NCI-H1092 treated with DMSO at 0.1 percent for 48 hours (cell line): ENCODE data around the gene PRICKLE2.

ENCODE experiments used
- DNase-seq: peaks from one replicate; lab custom pipeline; 2025; lab: John Stamatoyannopoulos, UW

Gene PRICKLE2

DNA sequence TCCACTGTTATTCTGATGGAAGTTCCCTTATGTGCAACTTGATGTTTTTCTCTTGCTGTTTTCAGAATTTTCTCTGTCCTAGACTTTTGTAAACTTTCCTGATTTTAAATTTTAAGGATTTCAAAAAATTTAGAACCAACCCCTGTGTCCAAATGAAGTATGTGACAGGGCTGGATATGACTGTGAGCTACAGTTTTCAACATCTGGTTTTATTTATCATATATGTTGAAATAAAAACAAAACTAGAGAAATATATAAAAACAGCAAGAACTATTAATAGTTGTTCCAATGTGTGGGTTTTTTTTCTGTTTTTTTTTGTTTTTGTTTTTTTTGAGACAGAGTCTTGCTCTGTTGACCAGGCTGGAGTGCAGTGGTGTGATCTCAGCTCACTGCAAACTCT, 154.6 kb downstream of the PRICKLE2 start:
- no peak for DNase-seq

DNA sequence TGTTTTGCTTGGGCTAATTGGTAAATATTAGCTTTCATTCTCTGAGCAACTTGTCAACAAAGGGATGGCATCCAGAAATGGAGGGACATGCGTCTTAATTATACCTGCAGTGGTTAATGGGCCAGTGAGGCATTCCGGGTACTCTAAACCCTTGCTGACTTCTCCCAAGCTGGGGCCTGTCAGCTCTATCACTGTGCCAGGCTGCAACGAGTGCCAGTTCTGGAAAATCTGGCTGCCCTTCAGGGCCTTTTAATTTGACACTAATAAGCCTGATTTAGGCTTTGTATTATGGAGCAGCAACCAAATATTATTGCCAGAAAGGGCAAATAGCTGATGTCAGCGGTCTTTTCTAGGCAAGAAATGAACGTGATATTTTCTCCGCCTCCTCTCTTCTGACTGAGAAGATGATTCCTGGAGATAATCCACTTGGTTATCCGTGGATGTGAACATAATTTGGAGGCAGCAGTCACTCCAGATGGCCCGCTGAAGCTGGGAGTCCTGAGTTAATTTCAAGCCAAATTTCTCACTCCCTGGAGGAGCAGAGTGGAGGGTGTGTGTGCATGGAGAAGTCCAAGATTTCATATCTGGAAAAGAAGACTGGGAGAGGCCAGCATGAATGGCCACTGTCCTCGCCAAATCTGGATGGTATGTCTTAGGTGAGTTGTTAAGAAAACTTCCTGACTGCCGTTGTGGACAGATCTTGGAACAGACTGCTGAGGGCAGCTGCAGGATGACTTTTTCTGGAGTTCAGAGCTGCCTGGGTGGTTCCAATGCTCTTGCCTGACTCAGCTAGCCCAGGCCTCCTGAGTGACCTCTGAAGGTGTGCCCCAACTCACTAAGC, 157.5 kb downstream of the PRICKLE2 start:
- DNase-seq, result no peak

DNA sequence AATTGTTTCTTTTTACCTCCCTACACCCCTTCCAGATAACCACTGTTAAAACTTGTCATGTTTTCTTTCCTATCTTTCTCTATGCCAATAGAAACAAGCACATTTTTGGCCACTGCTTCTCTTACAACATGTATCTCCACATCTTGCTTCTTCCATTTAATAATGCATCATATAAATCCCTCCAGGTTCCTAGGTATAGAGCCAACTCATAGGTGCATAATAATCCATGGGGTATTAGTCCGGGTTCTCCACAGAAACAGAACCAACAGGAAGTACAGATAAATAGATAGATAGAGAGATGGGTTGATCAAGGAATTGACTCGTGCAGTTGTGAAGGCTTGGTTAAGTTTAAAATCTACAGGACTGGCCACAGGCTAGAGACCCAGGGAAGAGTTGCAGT, 160.5 kb downstream of the PRICKLE2 start:
- no peak for DNase-seq

DNA sequence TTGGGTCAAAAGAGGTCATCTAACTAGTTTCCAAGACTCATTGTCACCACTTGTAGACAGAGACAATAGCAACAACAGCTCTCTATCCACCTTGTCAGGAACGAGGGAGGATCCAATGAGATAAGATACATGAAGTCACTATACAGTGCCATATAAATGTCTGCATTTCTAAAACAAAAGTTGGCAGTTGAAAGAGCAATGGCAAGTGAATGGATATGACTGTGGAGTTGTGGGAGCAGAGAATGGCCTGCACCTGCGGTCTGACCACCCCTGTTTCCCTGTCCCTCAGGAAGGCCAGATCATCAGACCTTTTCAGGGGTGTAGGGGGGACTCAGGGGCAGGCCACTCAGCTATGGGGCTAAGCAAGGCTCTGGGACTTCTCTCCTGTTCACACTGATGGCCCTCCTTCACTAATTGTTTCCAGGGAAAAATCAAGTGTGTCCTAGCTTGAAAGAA, 161.3 kb downstream of the PRICKLE2 start:
- DNase-seq, result no peak

DNA sequence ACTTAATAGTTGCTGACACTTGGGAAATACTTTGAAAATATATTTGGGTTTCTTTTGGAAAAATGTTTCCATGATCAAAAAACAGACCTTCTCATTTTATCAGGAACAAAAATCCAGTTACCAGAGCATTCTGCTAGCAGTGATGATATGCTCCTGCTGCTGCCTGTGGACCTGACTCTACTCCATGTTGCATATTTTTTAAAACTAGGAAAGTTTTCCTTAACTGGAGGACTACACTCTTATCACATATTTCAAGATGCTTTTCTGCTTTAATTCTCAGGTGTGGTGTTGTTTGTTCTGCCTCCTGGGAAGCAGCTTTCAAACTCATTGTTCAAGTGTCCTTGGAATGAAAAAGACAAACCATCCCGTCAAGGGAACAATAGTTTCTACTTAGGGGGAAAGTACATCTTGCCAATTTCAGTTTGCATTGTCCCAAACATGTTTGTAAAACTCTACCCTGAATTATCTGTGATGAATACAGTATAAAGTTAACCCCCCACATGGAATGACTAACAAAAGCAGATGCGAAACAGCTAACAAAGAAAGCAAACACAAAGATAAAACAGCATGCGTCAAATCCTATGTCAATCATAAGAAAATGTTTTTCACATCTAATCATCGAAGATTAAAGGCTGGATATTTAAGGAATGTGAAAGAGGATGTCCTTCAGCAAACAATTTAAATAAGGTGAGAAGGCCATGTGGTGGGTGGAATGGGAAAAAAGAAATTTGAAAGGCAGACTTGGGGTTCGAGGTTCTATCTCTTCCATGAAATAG, 161.9 kb downstream of the PRICKLE2 start:
- no peak for DNase-seq

DNA sequence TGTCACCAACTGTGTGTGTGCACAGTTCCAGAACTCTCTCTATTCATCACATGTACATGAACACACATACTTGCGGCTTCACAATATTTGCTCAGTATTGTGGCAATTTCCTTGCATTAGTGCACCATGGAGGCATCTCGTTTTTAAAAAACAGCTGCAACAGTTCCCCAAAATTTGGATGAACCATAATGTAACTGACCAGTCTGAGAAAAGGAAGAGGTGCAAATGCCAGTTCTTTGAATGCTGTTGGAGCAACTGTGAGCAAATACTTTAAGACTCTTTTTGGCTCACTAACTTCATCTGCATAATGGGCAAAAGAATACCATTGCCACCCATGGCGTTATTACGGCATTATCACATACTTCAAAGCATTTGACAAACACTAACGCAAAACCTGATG, 163.6 kb downstream of the PRICKLE2 start:
- no peak for DNase-seq

DNA sequence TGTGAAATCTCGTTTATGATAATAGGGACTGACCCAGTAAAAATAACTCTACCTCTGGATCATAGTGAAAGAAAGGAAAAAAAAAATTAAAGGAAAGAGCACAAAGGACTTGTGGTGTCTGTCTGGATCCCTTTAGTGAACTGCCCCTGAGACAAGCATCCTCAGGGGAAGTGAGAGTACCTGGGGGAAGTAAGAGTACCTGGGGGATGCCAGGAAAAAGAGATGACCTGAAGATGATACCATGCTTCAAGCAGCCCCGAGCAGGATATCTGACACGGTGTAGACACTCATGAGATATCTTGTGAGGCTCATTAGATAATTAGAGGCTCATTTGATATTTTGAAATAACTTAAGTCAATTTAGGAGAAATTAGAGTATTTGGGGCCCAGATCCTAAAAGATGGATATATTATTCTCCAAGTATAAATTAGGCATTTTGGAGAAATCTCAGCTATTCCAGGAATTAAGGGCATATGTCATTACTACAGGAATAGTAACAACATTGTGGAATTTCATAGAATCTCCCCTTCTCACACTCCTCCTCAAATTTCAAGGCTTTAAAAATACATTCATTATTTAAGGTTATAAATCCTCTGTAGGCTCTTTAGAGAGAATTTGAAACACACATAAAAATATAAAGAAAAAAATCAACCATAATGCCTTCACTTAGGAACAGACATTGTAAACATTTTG, 165.6 kb downstream of the PRICKLE2 start:
- DNase-seq, result no peak

GRCh38 chr3:64058566-64058965, 166.7 kb downstream of the PRICKLE2 start:
- peak; percentile 24 for DNase-seq

GRCh38 chr3:64057231-64057630, 168.0 kb downstream of the PRICKLE2 start:
- DNase-seq, result no peak

DNA sequence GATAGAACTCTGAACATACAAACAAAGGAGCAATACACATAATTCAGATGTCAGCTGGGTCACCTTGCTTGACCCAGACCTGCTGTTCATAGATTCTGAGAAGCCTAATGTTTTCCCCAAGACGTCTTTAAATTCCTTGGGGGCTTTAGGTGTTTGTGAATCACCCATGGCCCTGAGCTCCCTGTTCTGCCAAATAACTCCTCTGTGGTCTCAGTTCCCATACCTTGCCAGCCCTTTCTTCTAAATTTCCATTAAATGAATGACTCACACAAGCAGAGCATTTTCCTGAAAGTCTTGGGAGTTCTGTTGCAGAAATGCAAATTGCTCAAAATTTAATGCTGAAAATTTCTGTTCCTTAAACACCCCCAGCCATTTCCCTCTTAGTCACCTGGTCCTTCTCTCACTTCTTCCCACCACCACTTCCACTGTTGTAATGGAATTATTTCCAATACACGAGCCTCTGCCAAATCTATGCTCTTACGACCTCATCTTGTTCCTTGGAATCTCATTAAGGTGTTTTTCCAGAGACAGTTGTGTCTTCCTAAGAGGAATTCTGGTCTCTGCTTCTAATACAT, 168.6 kb downstream of the PRICKLE2 start:
- no peak for DNase-seq

DNA sequence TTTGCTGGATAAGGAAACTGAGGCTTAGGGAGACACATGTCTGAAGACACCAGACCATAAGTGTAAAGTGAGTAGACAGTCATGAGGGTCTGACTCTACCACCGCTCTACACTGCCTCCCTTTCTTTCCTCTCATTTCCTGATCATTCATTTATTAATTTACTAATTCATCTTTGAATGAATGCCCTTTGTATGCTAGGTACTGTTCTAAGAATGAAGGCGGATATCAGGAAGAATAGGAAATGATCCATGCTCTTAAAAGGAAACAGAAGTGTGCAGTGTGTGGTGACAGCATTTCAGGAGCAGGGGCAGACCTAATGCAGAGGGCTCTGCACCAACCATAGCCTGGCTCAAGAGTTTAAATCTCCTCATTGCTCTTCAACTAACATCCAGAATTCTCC, 170.2 kb downstream of the PRICKLE2 start:
- DNase-seq, result no peak

GRCh38 chr3:64054488-64054887, 170.8 kb downstream of the PRICKLE2 start:
- no peak for DNase-seq

GRCh38 chr3:64053581-64053980, 171.7 kb downstream of the PRICKLE2 start:
- DNase-seq, result no peak

DNA sequence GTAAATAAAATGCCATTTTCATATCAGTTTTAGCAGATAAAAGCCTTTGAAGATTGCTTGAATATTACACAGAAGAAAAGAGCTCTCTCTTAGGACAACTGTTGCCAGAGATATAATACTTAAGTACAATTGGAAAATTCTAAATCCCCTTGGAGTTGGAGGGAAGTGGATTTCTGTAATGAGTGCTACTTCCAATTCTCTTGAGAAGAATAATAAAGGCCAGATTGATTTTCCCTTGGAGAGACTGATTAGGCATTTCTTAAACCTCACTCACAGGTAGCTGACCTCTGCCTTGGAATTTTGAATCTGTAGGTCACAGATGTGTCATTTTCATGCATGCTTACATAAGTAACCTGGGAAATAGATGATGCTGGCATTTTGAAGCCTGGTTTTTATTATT, 172.1 kb downstream of the PRICKLE2 start:
- DNase-seq, result no peak

DNA sequence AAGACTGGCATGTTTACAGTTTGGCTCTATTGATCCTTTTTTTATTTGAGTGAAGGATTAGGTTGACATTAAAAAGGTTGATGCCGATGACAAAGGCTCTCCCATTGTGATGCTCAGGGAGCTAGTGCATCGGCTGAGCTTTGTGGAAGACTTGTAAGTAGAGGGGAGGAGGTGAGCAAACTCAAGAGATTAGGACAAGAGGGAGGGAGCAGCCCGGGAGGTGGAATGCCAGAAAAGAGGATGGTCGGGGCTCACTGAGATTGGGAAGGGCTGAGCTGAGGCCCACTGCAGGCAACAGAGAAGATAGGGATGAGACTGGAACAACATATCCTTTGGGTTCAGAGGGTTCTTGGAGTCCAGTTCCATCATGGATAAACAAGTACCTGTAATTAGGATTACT, 175.4 kb downstream of the PRICKLE2 start:
- no peak for DNase-seq

DNA sequence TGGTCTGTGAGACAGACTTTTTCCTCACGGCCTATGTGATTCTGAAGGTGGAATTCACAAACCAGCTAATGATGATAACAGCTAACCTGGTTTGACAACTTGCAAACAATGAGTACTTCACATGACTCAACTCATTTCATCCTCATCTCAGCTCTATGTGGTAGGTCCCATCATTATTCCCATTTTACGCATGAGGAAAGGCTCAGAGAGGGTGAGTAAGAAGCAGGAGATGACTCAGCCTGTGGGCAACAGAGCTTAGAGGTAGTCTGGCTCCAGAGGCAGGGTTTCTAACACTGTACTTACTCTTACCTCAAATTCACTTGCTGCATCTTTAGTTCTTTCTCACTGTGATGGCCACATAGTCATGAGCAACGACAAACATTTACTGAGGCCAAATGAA, 176.1 kb downstream of the PRICKLE2 start:
- DNase-seq, result no peak

DNA sequence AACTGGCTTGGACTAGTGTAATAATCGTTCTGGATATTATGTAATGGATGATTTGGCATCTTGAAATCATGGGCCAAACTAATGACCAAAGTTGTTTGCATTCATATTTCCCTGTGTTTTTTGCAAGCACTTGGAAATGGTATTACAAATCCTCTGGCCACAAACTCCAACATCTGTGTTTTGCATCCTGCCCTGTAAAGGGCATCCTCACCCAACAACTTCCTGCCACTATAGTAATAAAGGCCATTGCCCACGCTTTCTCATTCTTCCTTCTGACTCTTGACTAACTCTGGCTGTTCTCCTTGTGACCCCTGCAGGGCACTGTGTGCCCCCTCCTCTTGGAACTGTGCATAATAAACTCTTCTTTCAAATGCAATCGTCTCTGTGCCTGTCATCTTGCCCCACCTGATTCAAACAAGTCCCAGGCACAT, 176.6 kb downstream of the PRICKLE2 start:
- DNase-seq, result no peak

DNA sequence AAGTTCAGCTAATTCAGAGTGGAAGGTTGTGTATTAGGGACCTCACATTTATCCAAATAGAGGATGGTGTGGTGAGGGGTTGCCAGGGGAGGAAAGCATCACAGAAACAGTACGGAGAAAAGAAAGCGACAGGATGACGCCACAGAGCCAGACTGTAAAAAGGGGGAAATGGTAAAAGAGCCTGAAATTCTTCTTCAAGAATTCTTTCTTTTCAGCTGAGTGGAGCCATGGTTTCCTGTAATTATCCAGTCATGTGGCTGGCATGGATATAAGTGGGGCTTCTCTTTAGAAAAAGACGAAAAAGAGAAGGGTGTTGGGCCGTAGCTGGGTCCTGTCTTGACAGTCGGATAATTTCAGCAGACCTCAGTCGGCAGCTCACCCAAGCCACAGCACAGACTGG, 177.5 kb downstream of the PRICKLE2 start:
- DNase-seq, result no peak

- no peak for DNase-seq
These were observed 178.2 kb downstream of the PRICKLE2 start for GRCh38 chr3:64046996-64047594.

DNA sequence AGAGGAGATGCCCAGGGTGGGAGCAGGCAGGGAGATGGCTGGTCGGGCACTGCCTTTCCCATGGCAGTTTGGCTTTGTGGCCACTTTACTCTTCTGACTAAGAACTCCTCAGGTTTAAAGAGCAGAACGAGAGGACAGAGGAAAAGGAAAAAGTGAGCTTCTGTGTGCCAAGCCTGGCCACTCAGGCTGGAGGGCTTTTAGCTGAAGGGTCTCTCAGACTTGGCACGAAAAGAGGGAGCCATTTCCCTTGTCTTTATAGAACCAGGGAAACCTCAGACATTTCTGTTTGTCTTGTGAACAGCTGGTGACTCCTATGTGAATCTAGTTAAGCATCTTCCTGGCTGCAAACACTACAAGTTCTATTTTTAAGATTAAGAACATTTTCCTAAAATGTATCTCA, 178.7 kb downstream of the PRICKLE2 start:
- peak; percentile 71 for DNase-seq

DNA sequence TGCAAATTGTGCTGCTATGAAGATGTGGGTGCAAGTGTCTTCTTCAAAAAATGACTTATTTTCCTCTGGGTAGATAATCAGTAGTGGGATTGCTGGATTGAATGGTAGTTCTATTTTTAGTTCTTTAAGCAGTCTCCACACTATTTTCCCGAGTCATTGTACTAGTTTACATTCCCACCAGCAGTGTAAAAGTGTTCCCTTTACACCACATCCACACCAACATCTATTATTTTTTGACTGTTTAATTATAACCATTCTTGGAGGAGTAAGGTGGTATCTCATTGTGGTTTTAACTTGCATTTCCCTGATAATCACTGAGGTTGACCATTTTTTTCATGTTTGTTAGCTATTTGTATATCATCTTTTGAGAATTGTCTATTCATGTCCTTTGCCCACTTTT, 182.3 kb downstream of the PRICKLE2 start:
- DNase-seq, result no peak
